Transverse colon (tissue), 4 donors: ENCODE measurements around the gene CFAP20DC. TPM values are rescaled to one million over a fixed set of nuclear protein-coding genes. Genes with fewer than 3 reads are reported as not detected.

Experiments used
- DNase-seq: peaks from one replicate; pipeline ENCODE4 v3.0.0-alpha.2; 2019
- H3K27ac ChIP-seq, 4 donors: fragments of 200-600 bp; sonication (generic); 2 replicates each; pipeline ENCODE4 v1.5.1; 2016 to 2018; ENCODE audit warnings: inconsistent platforms in 4 of 4
- H3K27me3 ChIP-seq: fragments of 200-600 bp; sonication (generic); 2 replicates; pipeline ENCODE4 v1.5.1; 2017; ENCODE audit warnings: inconsistent platforms
- H3K36me3 ChIP-seq, 4 donors: fragments of 200-600 bp; sonication (generic); 2 replicates each; pipeline ENCODE4 v1.5.1; 2017 to 2019; ENCODE audit warnings: inconsistent platforms in 4 of 4
- H3K4me1 ChIP-seq, 4 donors: fragments of 200-600 bp; sonication (generic); 2 replicates each; pipeline ENCODE4 v1.5.1; 2017 to 2020; ENCODE audit warnings: inconsistent platforms in 4 of 4
- H3K4me3 ChIP-seq, 4 donors: fragments of 200-600 bp; sonication (generic); 1 replicate in 1 of 4; 2 replicates in 3 of 4; pipeline versions ENCODE4 v1.5.1 to v1.6.1; 2017 to 2019; ENCODE audit warnings: inconsistent platforms in 4 of 4
- H3K9me3 ChIP-seq, 2 donors: fragments of 200-600 bp; sonication (generic); 2 replicates each; pipeline ENCODE4 v1.5.1; 2017 to 2019; ENCODE audit warnings: inconsistent platforms in 2 of 2
- CTCF ChIP-seq, 5 experiments: fragments of 200-600 bp in 3 of 5; fragments of 450-650 bp in 2 of 5; sonication (generic) in 3 of 5; IDR thresholded peaks; 1 replicate in 2 of 5; 2 replicates in 3 of 5; pipeline ENCODE4 v1.5.1; 2016 to 2017; ENCODE audit warnings: antibody characterized with exemption in 5 of 5, inconsistent platforms in 3 of 5, mild to moderate bottlenecking in 2 of 5, moderate library complexity in 1 of 5
- EP300 ChIP-seq: sonication (generic); formaldehyde crosslinking; IDR thresholded peaks from one replicate; pipeline ENCODE4 v1.6.1; 2017; ENCODE audit warnings: antibody characterized with exemption, low read depth
- POLR2A ChIP-seq: fragments of 450-650 bp; IDR thresholded peaks from one replicate; pipeline ENCODE4 v1.6.1; 2016; ENCODE audit warnings: antibody characterized with exemption, mild to moderate bottlenecking, moderate library complexity
- POLR2AphosphoS5 ChIP-seq, 3 donors: sonication (generic); formaldehyde crosslinking; IDR thresholded peaks; one replicate each; pipeline ENCODE4 v1.6.1; 2016; ENCODE audit warnings: antibody characterized with exemption in 3 of 3
- WGBS, 2 donors: methylation state at CpG; one replicate each; pipeline ENCODE4 v1.1.5; 2018; ENCODE audit warnings: low coverage in 1 of 2; 5-methylcytosine and 5-hydroxymethylcytosine counted together
- in situ Hi-C, 4 donors: fragments of 200-750 bp; cut with MboI; loops; one replicate each; pipeline versions ENCODE4 v1.15.0 to v1.15.1; 2017; ENCODE audit warnings: low sequenced_read_pairs in 3 of 4, low pct_ligation_motif_present in 1 of 4, low pct_unique_long_range_greater_than_20kb in 1 of 4
- intact Hi-C: fragments of 100-400 bp; cut with DNase I; formaldehyde crosslinking; loops from one replicate; pipeline ENCODE4 v1.15.1; 2023; ENCODE audit warnings: low total_unique reads
- total RNA-seq, 4 donors: library from RNA; depleted of rRNA; stranded (reverse); fragments of >200 nt; gene quantifications; one replicate each; pipeline ENCODE4 v1.1.0, GENCODE V29; 2016

Gene CFAP20DC
- total RNA-seq, 4 donors from 2014 or later: 0.20 to 0.82 TPM; not detected in 2

DNA sequence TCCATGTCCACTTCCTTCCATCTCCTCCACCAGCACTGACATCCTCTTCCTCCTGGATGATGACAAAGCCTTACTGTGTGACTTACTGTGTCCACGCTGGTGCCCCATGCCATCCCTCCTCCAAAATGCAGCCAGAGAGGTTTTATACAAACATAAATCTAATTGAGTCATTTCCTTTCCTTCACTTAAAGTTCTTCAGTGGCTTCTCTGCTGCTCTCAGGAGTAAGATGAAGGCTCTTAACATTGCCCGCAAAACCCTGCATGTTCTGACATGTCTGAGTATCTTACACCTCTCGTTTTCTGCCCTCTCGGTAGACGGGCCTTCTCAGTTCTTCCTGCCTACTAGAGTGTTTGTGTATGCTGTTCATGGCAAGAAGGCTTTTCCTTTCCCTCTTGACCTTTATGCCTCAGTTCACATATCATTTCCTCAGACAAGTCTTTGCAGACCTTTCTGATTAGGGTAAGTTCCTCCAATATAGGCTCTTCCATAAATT is 175.5 kb downstream of the CFAP20DC start:
- WGBS, 2 donors: 71% methylated on average over 4 to 5 of the region's 5 CpGs
- H3K27me3 ChIP-seq: no peaks in the 10 kb centered on the region
- DNase-seq: no peak
- H3K4me1 ChIP-seq: no peaks in the 10 kb centered on the region
- intact Hi-C loops (no loop called here), in situ Hi-C loops (no loop called here)
- TF ChIP-seq POLR2A: no peak
- no peak for TF ChIP-seq CTCF (IDR thresholded peaks at IDR 0.05)
- no peak for TF ChIP-seq EP300
- TF ChIP-seq POLR2AphosphoS5 (IDR thresholded peaks at IDR 0.05): no peak
- H3K4me3 ChIP-seq: no peak overlapping the region
- no peaks in the 10 kb centered on the region for H3K9me3 ChIP-seq
- H3K36me3 ChIP-seq: no peaks in the 10 kb centered on the region
- no peak overlapping the region for H3K27ac ChIP-seq

GRCh38 chr3:58868097-58868779 is 181.6 kb downstream of the CFAP20DC start:
- in situ Hi-C loops (no loop called here), intact Hi-C loops (no loop called here)
- H3K36me3 ChIP-seq: no peaks in the 10 kb centered on the region
- H3K27ac ChIP-seq: no peak overlapping the region
- no peaks in the 10 kb centered on the region for H3K27me3 ChIP-seq
- WGBS, 2 donors: 60 to 69% methylated on average over 5 of the region's 5 CpGs
- TF ChIP-seq POLR2AphosphoS5 (IDR thresholded peaks at IDR 0.05) (no peak), CTCF (IDR thresholded peaks at IDR 0.05) (no peak), EP300 (no peak), POLR2A (no peak)
- H3K4me3 ChIP-seq: no peak overlapping the region
- DNase-seq: no peak
- H3K9me3 ChIP-seq: no peaks in the 10 kb centered on the region
- H3K4me1 ChIP-seq: no peaks in the 10 kb centered on the region

GRCh38 chr3:58867621-58868020 is 182.2 kb downstream of the CFAP20DC start:
- Histone ChIP-seq H3K27me3 (no peaks in the 10 kb centered on the region), H3K4me1 (no peaks in the 10 kb centered on the region), H3K4me3 (no peak overlapping the region), H3K36me3 (no peaks in the 10 kb centered on the region), H3K9me3 (no peaks in the 10 kb centered on the region), H3K27ac (no peak overlapping the region)
- TF ChIP-seq POLR2A: no peak
- TF ChIP-seq EP300: no peak
- TF ChIP-seq CTCF (IDR thresholded peaks at IDR 0.05): no peak
- no peak for TF ChIP-seq POLR2AphosphoS5 (IDR thresholded peaks at IDR 0.05)
- no peak for DNase-seq
- in situ Hi-C loops (no loop called here), intact Hi-C loops (no loop called here)
- WGBS, 2 donors: 81 to 88% methylated on average over 4 of the region's 4 CpGs

DNA sequence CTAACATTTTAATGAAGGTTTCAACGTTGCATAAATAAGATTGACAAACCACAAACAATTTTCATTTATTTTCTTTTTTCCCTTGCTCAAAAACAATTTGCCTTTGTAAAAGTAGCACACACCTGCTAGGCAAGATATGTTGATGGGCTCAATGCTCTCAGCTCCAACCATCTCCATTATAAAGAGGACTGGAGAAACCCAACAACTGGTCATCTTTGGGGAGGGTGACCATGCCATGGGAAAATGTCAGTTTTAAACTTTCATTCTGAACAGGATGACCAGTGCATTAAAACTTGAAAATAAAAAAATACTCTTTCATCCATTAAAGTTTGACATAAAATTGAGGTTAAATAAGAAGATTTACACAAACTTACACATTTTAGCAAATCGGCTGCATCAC is 183.7 kb downstream of the CFAP20DC start:
- in situ Hi-C loops: no loop called here
- WGBS, 2 donors: 76 to 77% methylated on average over 2 of the region's 2 CpGs
- H3K27ac ChIP-seq: no peak overlapping the region

More for the DNA sequence above, 183.7 kb downstream of the CFAP20DC start:
- TF ChIP-seq CTCF (IDR thresholded peaks at IDR 0.05): no peak
- TF ChIP-seq EP300: no peak
- no peak for TF ChIP-seq POLR2AphosphoS5 (IDR thresholded peaks at IDR 0.05)
- no peak for TF ChIP-seq POLR2A
- no peaks in the 10 kb centered on the region for H3K36me3 ChIP-seq
- no peaks in the 10 kb centered on the region for H3K27me3 ChIP-seq
- no peaks in the 10 kb centered on the region for H3K9me3 ChIP-seq
- intact Hi-C loops: no loop called here
- H3K4me1 ChIP-seq: no peaks in the 10 kb centered on the region
- no peak overlapping the region for H3K4me3 ChIP-seq
- DNase-seq: no peak
